Upper lobe of right lung (tissue), 1 donor: ENCODE data around the gene RAB3A. TPM values are rescaled to one million over a fixed set of nuclear protein-coding genes. Genes with fewer than 3 reads are reported as not detected.

Source experiments
- ATAC-seq: fragments of 200-7000 bp; cut with Tn5 transposase; one replicate; pipeline ENCODE4 v1.9.1; 2020; ENCODE audit warnings: mild to moderate bottlenecking, moderate library complexity
- DNase-seq: peaks from one replicate; pipeline ENCODE4 v3.0.0-alpha.2; 2020
- H3K27ac ChIP-seq: fragments of 200-600 bp; one replicate; pipeline ENCODE4 v1.8.0; 2022
- H3K27me3 ChIP-seq: fragments of 200-600 bp; one replicate; pipeline ENCODE4 v1.8.0; 2022; ENCODE audit warnings: mild to moderate bottlenecking
- H3K36me3 ChIP-seq: fragments of 200-600 bp; one replicate; pipeline ENCODE4 v1.8.0; 2022
- H3K4me1 ChIP-seq: fragments of 200-600 bp; one replicate; pipeline ENCODE4 v1.8.0; 2022
- H3K4me3 ChIP-seq: fragments of 200-600 bp; one replicate; pipeline ENCODE4 v1.8.0; 2022; ENCODE audit warnings: mild to moderate bottlenecking
- H3K9me3 ChIP-seq: fragments of 200-600 bp; one replicate; pipeline ENCODE4 v1.8.0; 2022
- CTCF ChIP-seq: fragments of 200-600 bp; IDR thresholded peaks from one replicate; pipeline ENCODE4 v1.8.0; 2022; ENCODE audit warnings: antibody characterized with exemption
- intact Hi-C: fragments of 100-400 bp; cut with DNase I; formaldehyde crosslinking; loops from one replicate; pipeline ENCODE4 v1.11.0; 2022
- total RNA-seq: library from RNA; stranded (reverse); fragmentation: NEBNext Ultra II Directional; extraction: Animal tissue kit (Norgen Biotek cat#: 25700); gene quantifications from one replicate; pipeline ENCODE4 v1.2.1, GENCODE V29; 2021
- donor health status: DM: no; HTN: yes; CAD: no; lungs with severe emphysema.

The RAB3A gene
- total RNA-seq, 1 donor from 2014 or later = 1.9 TPM

GRCh38 chr19:18231775-18232174 lies 27.9 kb upstream of the RAB3A start:
- intact Hi-C loops = no loop called here

GRCh38 chr19:18230941-18231734 lies 27.3 kb upstream of the RAB3A start:
- peaks cover 47% of the 10 kb centered on the region for H3K27me3 ChIP-seq
- TF ChIP-seq CTCF = no peak
- intact Hi-C loops = no loop called here
- H3K4me3 ChIP-seq = no peak overlapping the region
- H3K9me3 ChIP-seq = no peaks in the 10 kb centered on the region
- ATAC-seq (no peak), DNase-seq (no peak)
- no peaks in the 10 kb centered on the region for H3K36me3 ChIP-seq
- H3K27ac ChIP-seq = no peak overlapping the region
- peaks cover 5% of the 10 kb centered on the region for H3K4me1 ChIP-seq

More at GRCh38 chr19:18231775-18232174, 27.9 kb upstream of the RAB3A start:
- H3K4me3 ChIP-seq = no peak overlapping the region
- peaks cover 43% of the 10 kb centered on the region for H3K27me3 ChIP-seq
- no peak for ATAC-seq
- no peaks in the 10 kb centered on the region for H3K36me3 ChIP-seq
- no peak for DNase-seq
- H3K27ac ChIP-seq = no peak overlapping the region
- no peaks in the 10 kb centered on the region for H3K9me3 ChIP-seq
- TF ChIP-seq CTCF = no peak
- H3K4me1 ChIP-seq = peaks cover 5% of the 10 kb centered on the region

- no peaks in the 10 kb centered on the region for H3K9me3 ChIP-seq
- TF ChIP-seq CTCF = no peak
- ATAC-seq (no peak), DNase-seq (no peak)
- H3K4me3 ChIP-seq = no peak overlapping the region
- intact Hi-C loops = no loop called here
- H3K4me1 ChIP-seq = peaks cover 7% of the 10 kb centered on the region
- H3K27me3 ChIP-seq = peaks cover 54% of the 10 kb centered on the region
- H3K27ac ChIP-seq = no peak overlapping the region
- H3K36me3 ChIP-seq = no peaks in the 10 kb centered on the region
Measured at GRCh38 chr19:18229915-18230314, 26.1 kb upstream of the RAB3A start.

GRCh38 chr19:18229474-18229873 lies 25.6 kb upstream of the RAB3A start:
- Histone ChIP-seq H3K4me1 (peaks cover 11% of the 10 kb centered on the region), H3K27ac (no peak overlapping the region), H3K9me3 (no peaks in the 10 kb centered on the region), H3K27me3 (peaks cover 56% of the 10 kb centered on the region), H3K4me3 (no peak overlapping the region), H3K36me3 (no peaks in the 10 kb centered on the region)
- intact Hi-C loops = no loop called here
- ATAC-seq = no peak
- no peak for DNase-seq
- peak; percentile 45 for TF ChIP-seq CTCF

- Histone ChIP-seq H3K27ac (no peak overlapping the region), H3K36me3 (no peaks in the 10 kb centered on the region), H3K27me3 (peaks cover 41% of the 10 kb centered on the region), H3K4me1 (peaks cover 13% of the 10 kb centered on the region), H3K4me3 (no peak overlapping the region), H3K9me3 (no peaks in the 10 kb centered on the region)
- intact Hi-C loops = no loop called here
- no peak for TF ChIP-seq CTCF
- ATAC-seq = no peak
- DNase-seq = no peak
Measured at GRCh38 chr19:18227781-18228271, 24.0 kb upstream of the RAB3A start.
